MM.1S (cell line): ENCODE results near the gene DPH2.

Experiments
- DNase-seq: peaks from one replicate; pipeline ENCODE4 v3.0.0-alpha.2; 2015
- H2AFZ ChIP-seq: fragments of 300-600 bp; sonication (generic); 2 replicates; pipeline ENCODE4 v1.6.0; 2016; ENCODE audit warnings: antibody characterized with exemption, low read length
- H3F3A ChIP-seq: fragments of 300-600 bp; sonication (generic); 2 replicates; pipeline ENCODE4 v1.6.1; 2016; ENCODE audit warnings: mild to moderate bottlenecking, antibody characterized with exemption, low read length, moderate library complexity, mixed read lengths; ENCODE audit not compliant: insufficient read depth
- H3K27ac ChIP-seq: fragments of 300-600 bp; sonication (generic); 2 replicates; pipeline ENCODE4 v1.5.1; 2016; ENCODE audit warnings: mild to moderate bottlenecking, low read length
- H3K27me3 ChIP-seq: fragments of 300-600 bp; sonication (generic); replicated peaks from 2 replicates; pipeline ENCODE4 v1.6.0; 2016; ENCODE audit warnings: low read length; ENCODE audit not compliant: insufficient read depth
- H3K36me3 ChIP-seq: fragments of 300-600 bp; sonication (generic); replicated peaks from 2 replicates; pipeline ENCODE4 v1.6.1; 2016; ENCODE audit warnings: mild to moderate bottlenecking, low read length, mixed read lengths; ENCODE audit not compliant: insufficient read depth
- H3K4me1 ChIP-seq: fragments of 300-600 bp; sonication (generic); 2 replicates; pipeline ENCODE4 v1.6.1; 2016; ENCODE audit warnings: low read length, mixed read lengths
- H3K4me2 ChIP-seq: fragments of 300-600 bp; sonication (generic); 2 replicates; pipeline ENCODE4 v1.6.0; 2016; ENCODE audit warnings: low read depth, low read length
- H3K4me3 ChIP-seq: fragments of 300-600 bp; sonication (generic); 2 replicates; pipeline ENCODE4 v1.5.1; 2016; ENCODE audit warnings: low read length, mixed read lengths
- H3K79me2 ChIP-seq: fragments of 300-600 bp; sonication (generic); 2 replicates; pipeline ENCODE4 v1.6.1; 2016; ENCODE audit warnings: mixed run types, low read length, mixed read lengths
- H3K9ac ChIP-seq: fragments of 300-600 bp; sonication (generic); 2 replicates; pipeline ENCODE4 v1.6.1; 2016; ENCODE audit warnings: low read length, mixed read lengths
- H3K9me2 ChIP-seq: fragments of 300-600 bp; sonication (generic); replicated peaks from 2 replicates; pipeline ENCODE4 v1.6.1; 2016; ENCODE audit warnings: mild to moderate bottlenecking, low read length, mixed read lengths; ENCODE audit not compliant: insufficient read depth
- H3K9me3 ChIP-seq: fragments of 300-600 bp; sonication (generic); replicated peaks from 2 replicates; pipeline ENCODE4 v1.6.1; 2016; ENCODE audit warnings: mild to moderate bottlenecking, low read length, mixed read lengths; ENCODE audit not compliant: insufficient read depth
- H4K20me1 ChIP-seq: fragments of 300-600 bp; sonication (generic); 2 replicates; pipeline ENCODE4 v1.6.1; 2016; ENCODE audit warnings: mild to moderate bottlenecking, low read length, moderate library complexity, mixed read lengths; ENCODE audit not compliant: insufficient read depth
- CTCF ChIP-seq: fragments of 300-600 bp; sonication (generic); IDR thresholded peaks from 2 replicates; pipeline ENCODE4 v1.5.1; 2016; ENCODE audit warnings: antibody characterized with exemption, low read length, mixed read lengths
- EZH2 ChIP-seq: fragments of 300-600 bp; sonication (generic); optimal IDR thresholded peaks from 2 replicates; pipeline ENCODE3; 2017; ENCODE audit warnings: low read depth, mild to moderate bottlenecking, antibody characterized with exemption, low read length, mixed read lengths
- EZH2phosphoT487 ChIP-seq: fragments of 300-600 bp; sonication (generic); IDR thresholded peaks from 2 replicates; pipeline ENCODE4 v1.6.1; 2018; ENCODE audit warnings: antibody characterized with exemption, low read length

Gene DPH2

GRCh38 chr1:43991200-43991475 is 21.3 kb downstream of the DPH2 start:
- no peak for DNase-seq
- TF ChIP-seq CTCF: no peak
- TF ChIP-seq EZH2: no peak
- TF ChIP-seq EZH2phosphoT487: no peak

GRCh38 chr1:43991476-43992231 is 21.8 kb downstream of the DPH2 start, which contains the start of gene CCDC24:
Gene CCDC24 (plus strand): TSS chr1:43991599. CDS start chr1:43991879, 280 bp downstream.
- DNase-seq: peak; percentile 82
- H3K9me2 ChIP-seq: no peaks in the 10 kb centered on the region
- peaks cover 17% of the 10 kb centered on the region for H3K4me1 ChIP-seq
- H3K27ac ChIP-seq: peak within 1 kb of the TSS; percentile 17; the same call in 1 of the 2 replicates
- H3K9ac ChIP-seq: peak within 1 kb of the TSS; percentile 37; the same call in 1 of the 2 replicates
- H3K27me3 ChIP-seq: no peaks in the 10 kb centered on the region
- peak within 1 kb of the TSS; percentile 87 for H3K4me2 ChIP-seq
- no peak for TF ChIP-seq EZH2phosphoT487
- no peak for TF ChIP-seq EZH2
- no peak for TF ChIP-seq CTCF
- no peaks in the 10 kb centered on the region for H4K20me1 ChIP-seq
- no peaks in the 10 kb centered on the region for H3K79me2 ChIP-seq
- H3K4me3 ChIP-seq: peak within 1 kb of the TSS; percentile 75
- H2AFZ ChIP-seq: peak within 1 kb of the TSS; percentile 91
- no peaks in the 10 kb centered on the region for H3K9me3 ChIP-seq
- H3F3A ChIP-seq: peaks cover 16% of the 10 kb centered on the region
- H3K36me3 ChIP-seq: no peaks in the 10 kb centered on the region

More at GRCh38 chr1:43991200-43991475, 21.3 kb downstream of the DPH2 start:
- H3K4me2 ChIP-seq: peak overlapping the region; percentile 87
- H3K36me3 ChIP-seq: no peaks in the 10 kb centered on the region
- H2AFZ ChIP-seq: peak overlapping the region; percentile 91
- H4K20me1 ChIP-seq: no peaks in the 10 kb centered on the region
- H3K9me3 ChIP-seq: no peaks in the 10 kb centered on the region
- H3K9ac ChIP-seq: peak overlapping the region; percentile 37; the same call in 1 of the 2 replicates
- H3K9me2 ChIP-seq: no peaks in the 10 kb centered on the region
- peak overlapping the region; percentile 17; the same call in 1 of the 2 replicates for H3K27ac ChIP-seq
- peaks cover 16% of the 10 kb centered on the region for H3F3A ChIP-seq
- H3K27me3 ChIP-seq: no peaks in the 10 kb centered on the region
- H3K4me3 ChIP-seq: peak overlapping the region; percentile 75
- H3K79me2 ChIP-seq: no peaks in the 10 kb centered on the region
- peaks cover 17% of the 10 kb centered on the region for H3K4me1 ChIP-seq

GRCh38 chr1:43992232-43992995 is 22.6 kb downstream of the DPH2 start:
- Histone ChIP-seq H3K4me3 (peak overlapping the region; percentile 75), H3K79me2 (no peaks in the 10 kb centered on the region), H3K9me2 (no peaks in the 10 kb centered on the region), H3F3A (peaks cover 16% of the 10 kb centered on the region), H3K27me3 (no peaks in the 10 kb centered on the region), H3K9ac (peak overlapping the region; percentile 37; the same call in 1 of the 2 replicates), H4K20me1 (no peaks in the 10 kb centered on the region), H3K4me1 (peaks cover 17% of the 10 kb centered on the region), H3K4me2 (peak overlapping the region; percentile 87), H3K36me3 (no peaks in the 10 kb centered on the region), H2AFZ (peak overlapping the region; percentile 91), H3K27ac (peak overlapping the region; percentile 10; the same call in 1 of the 2 replicates), H3K9me3 (no peaks in the 10 kb centered on the region)
- DNase-seq: no peak
- TF ChIP-seq EZH2phosphoT487: no peak
- TF ChIP-seq CTCF: no peak
